Measurements from ENCODE around the gene RALGAPA1. TPM values are rescaled to one million over a fixed set of nuclear protein-coding genes. Genes with fewer than 3 reads are reported as not detected.

Gene RALGAPA1
- total and polyA plus RNA-seq, 7 donors: 10.2 to 89.9 (median 58.6) TPM

- Histone ChIP-seq H3K27me3 (no peaks in the 10 kb centered on the region), H3K4me3 (no peak overlapping the region), H3K36me3 (peaks cover 0 to 56% (median 6%) of the 10 kb centered on the region in 4 donors), H3K27ac (no peak overlapping the region), H3K9me3 (no peaks in the 10 kb centered on the region), H3K4me1 (no peaks in the 10 kb centered on the region)
- no peak for DNase-seq
- intact Hi-C loops (cut with DNase I): no loop called here
- TF ChIP-seq CTCF (IDR thresholded peaks at IDR 0.05) (no peak), EP300 (IDR thresholded peaks at IDR 0.05) (no peak), POLR2A (IDR thresholded peaks at IDR 0.05) (no peak), POLR2AphosphoS5 (IDR thresholded peaks at IDR 0.05) (no peak)
- 75 to 89% methylated on average over 4 of the region's 4 CpGs for WGBS, 2 donors
Observed at GRCh38 chr14:35761922-35762321, 47.2 kb downstream of the RALGAPA1 start.

- no peak for TF ChIP-seq CTCF (IDR thresholded peaks at IDR 0.05)
- TF ChIP-seq POLR2AphosphoS5 (IDR thresholded peaks at IDR 0.05): no peak
- no peak for TF ChIP-seq EP300 (IDR thresholded peaks at IDR 0.05)
- TF ChIP-seq POLR2A (IDR thresholded peaks at IDR 0.05): no peak
- intact Hi-C loops (cut with DNase I): no loop called here
- no peak for DNase-seq
- no peaks in the 10 kb centered on the region for H3K4me1 ChIP-seq
- H3K27ac ChIP-seq: no peak overlapping the region
- no peaks in the 10 kb centered on the region for H3K9me3 ChIP-seq
- peaks cover 0 to 56% (median 7%) of the 10 kb centered on the region in 4 donors for H3K36me3 ChIP-seq
- 94 to 100% methylated on average over 1 of the region's 1 CpG for WGBS, 2 donors
- no peak overlapping the region for H3K4me3 ChIP-seq
- no peaks in the 10 kb centered on the region for H3K27me3 ChIP-seq
Observed at GRCh38 chr14:35760143-35760542, 49.0 kb downstream of the RALGAPA1 start.

GRCh38 chr14:35758523-35759129 is 50.5 kb downstream of the RALGAPA1 start:
- DNase-seq: no peak
- intact Hi-C loops (cut with DNase I): no loop called here
- Histone ChIP-seq H3K4me3 (no peak overlapping the region), H3K4me1 (no peaks in the 10 kb centered on the region), H3K27me3 (no peaks in the 10 kb centered on the region), H3K9me3 (no peaks in the 10 kb centered on the region), H3K36me3 (peaks cover 0 to 70% (median 11%) of the 10 kb centered on the region in 4 donors), H3K27ac (no peak overlapping the region)
- WGBS, 2 donors: 93 to 95% methylated on average over 3 of the region's 3 CpGs
- TF ChIP-seq POLR2AphosphoS5 (IDR thresholded peaks at IDR 0.05): no peak
- no peak for TF ChIP-seq EP300 (IDR thresholded peaks at IDR 0.05)
- TF ChIP-seq CTCF (IDR thresholded peaks at IDR 0.05): no peak
- TF ChIP-seq POLR2A (IDR thresholded peaks at IDR 0.05): no peak

GRCh38 chr14:35754671-35755070 is 54.4 kb downstream of the RALGAPA1 start:
- H3K27me3 ChIP-seq: no peaks in the 10 kb centered on the region
- no peak for DNase-seq
- H3K9me3 ChIP-seq: no peaks in the 10 kb centered on the region
- H3K27ac ChIP-seq: no peak overlapping the region
- H3K4me1 ChIP-seq: no peaks in the 10 kb centered on the region
- H3K36me3 ChIP-seq: peaks cover 0 to 84% (median 13%) of the 10 kb centered on the region in 4 donors
- no peak for TF ChIP-seq EP300 (IDR thresholded peaks at IDR 0.05)
- no peak for TF ChIP-seq POLR2AphosphoS5 (IDR thresholded peaks at IDR 0.05)
- TF ChIP-seq CTCF (IDR thresholded peaks at IDR 0.05): no peak
- no peak for TF ChIP-seq POLR2A (IDR thresholded peaks at IDR 0.05)
- H3K4me3 ChIP-seq: no peak overlapping the region
- intact Hi-C loops (cut with DNase I): no loop called here

- Histone ChIP-seq H3K27me3 (no peaks in the 10 kb centered on the region), H3K4me3 (no peak overlapping the region), H3K4me1 (no peaks in the 10 kb centered on the region), H3K27ac (no peak overlapping the region), H3K9me3 (no peaks in the 10 kb centered on the region), H3K36me3 (peaks cover 0 to 84% (median 13%) of the 10 kb centered on the region in 4 donors)
- TF ChIP-seq EP300 (IDR thresholded peaks at IDR 0.05): no peak
- TF ChIP-seq POLR2AphosphoS5 (IDR thresholded peaks at IDR 0.05): no peak
- no peak for TF ChIP-seq POLR2A (IDR thresholded peaks at IDR 0.05)
- 88 to 95% methylated on average over 3 of the region's 3 CpGs for WGBS, 2 donors
- intact Hi-C loops (cut with DNase I): no loop called here
- DNase-seq: no peak
Observed at GRCh38 chr14:35752380-35752779, 56.7 kb downstream of the RALGAPA1 start.

Data from sigmoid colon (tissue), 7 donors.